ENCODE measurements around the gene NAA80. TPM values are rescaled to one million over a fixed set of nuclear protein-coding genes. Genes with fewer than 3 reads are reported as not detected.

The NAA80 gene
- total RNA-seq, 2 donors from 2014 or later, result 4.4 to 11.2 TPM

- H3K4me3 ChIP-seq, result no peak overlapping the region
- intact Hi-C loops (cut with DNase I), result no loop called here
- TF ChIP-seq CTCF (IDR thresholded peaks at IDR 0.05) (no peak), POLR2A (IDR thresholded peaks at IDR 0.05) (no peak)
- WGBS, 2 donors, result 29 to 46% methylated on average over 7 to 12 of the region's 12 CpGs
- no peaks in the 10 kb centered on the region for H3K9me3 ChIP-seq
- ATAC-seq, result no peak
- no peaks in the 10 kb centered on the region for H3K36me3 ChIP-seq (replicated peaks in 1 of 2; ENCODE audit: insufficient read depth in 1 of 2, low read depth in 2 of 2)
- H3K27me3 ChIP-seq, result no peaks in the 10 kb centered on the region
- H3K27ac ChIP-seq, result peak overlapping the region; percentile 65 to 91 (median 85)
- H3K4me1 ChIP-seq, result peaks cover 58% of the 10 kb centered on the region
- DNase-seq, result peak in 2 of 4 donors; percentile 38 to 60
Measured at GRCh38 chr3:50299929-50300680, 900 bp upstream of the NAA80 start.

- intact Hi-C loops (cut with DNase I), result no loop called here
- 0% methylated on average over 2 to 12 of the region's 12 CpGs for WGBS, 2 donors
- TF ChIP-seq CTCF (IDR thresholded peaks at IDR 0.05), result no peak
- TF ChIP-seq POLR2A (IDR thresholded peaks at IDR 0.05), result no peak
- Histone ChIP-seq H3K4me1 (peaks cover 58% of the 10 kb centered on the region), H3K9me3 (no peaks in the 10 kb centered on the region), H3K4me3 (no peak overlapping the region), H3K27me3 (no peaks in the 10 kb centered on the region), H3K27ac (peak overlapping the region; percentile 65 to 91 (median 85)), H3K36me3 (replicated peaks in 1 of 2; ENCODE audit: insufficient read depth in 1 of 2, low read depth in 2 of 2) (no peaks in the 10 kb centered on the region)
- ATAC-seq (no peak), DNase-seq (no peak)
Measured at GRCh38 chr3:50299638-50299928, 378 bp upstream of the NAA80 start.

GRCh38 chr3:50297896-50298725, 1.1 kb downstream of the NAA80 start:
- no peak overlapping the region for H3K4me3 ChIP-seq
- peak in 1 of 4 donors; percentile 17 for DNase-seq
- 42 to 59% methylated on average over 9 of the region's 9 CpGs for WGBS, 2 donors
- intact Hi-C loops (cut with DNase I), result no loop called here
- H3K27ac ChIP-seq, result peak overlapping the region; percentile 77 to 91 (median 81)
- no peak for TF ChIP-seq POLR2A (IDR thresholded peaks at IDR 0.05)
- no peak for TF ChIP-seq CTCF (IDR thresholded peaks at IDR 0.05)
- H3K4me1 ChIP-seq, result peaks cover 56% of the 10 kb centered on the region
- H3K27me3 ChIP-seq, result no peaks in the 10 kb centered on the region
- no peaks in the 10 kb centered on the region for H3K36me3 ChIP-seq (replicated peaks in 1 of 2; ENCODE audit: insufficient read depth in 1 of 2, low read depth in 2 of 2)
- H3K9me3 ChIP-seq, result no peaks in the 10 kb centered on the region
- ATAC-seq, result no peak

DNA sequence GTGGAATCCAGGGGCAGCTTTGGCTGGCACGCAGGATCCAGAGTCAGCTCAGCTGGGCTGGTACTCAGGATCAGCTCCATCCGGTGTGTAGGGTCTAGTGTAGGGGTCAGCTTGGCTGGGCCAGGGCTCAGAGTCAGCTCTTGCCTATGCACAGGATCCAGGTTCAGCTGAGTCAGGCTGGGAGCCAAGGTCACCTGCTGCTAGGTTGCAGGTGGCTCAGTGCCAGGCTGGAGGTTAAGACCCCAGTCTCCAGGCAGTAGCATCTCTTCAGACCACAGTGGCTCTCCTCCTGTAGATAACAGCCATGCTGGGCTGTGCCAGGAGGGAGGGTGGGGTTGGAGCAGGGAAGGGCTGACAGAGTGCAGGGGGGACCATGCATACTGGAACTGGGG, 1.8 kb downstream of the NAA80 start:
- H3K27ac ChIP-seq, result peak overlapping the region in 1 of 4 donors; percentile 91
- H3K27me3 ChIP-seq, result no peaks in the 10 kb centered on the region
- 71% methylated on average over 2 of the region's 2 CpGs; no CpG with 5 or more reads in 1 of the 2 donors for WGBS, 2 donors
- ATAC-seq (no peak), DNase-seq (peak in 2 of 4 donors; percentile 12 to 45)
- intact Hi-C loops (cut with DNase I), result no loop called here
- H3K9me3 ChIP-seq, result no peaks in the 10 kb centered on the region
- TF ChIP-seq POLR2A (IDR thresholded peaks at IDR 0.05), result no peak
- TF ChIP-seq CTCF (IDR thresholded peaks at IDR 0.05), result no peak
- H3K4me3 ChIP-seq, result no peak overlapping the region
- peaks cover 56% of the 10 kb centered on the region for H3K4me1 ChIP-seq
- no peaks in the 10 kb centered on the region for H3K36me3 ChIP-seq (replicated peaks in 1 of 2; ENCODE audit: insufficient read depth in 1 of 2, low read depth in 2 of 2)

Data from body of pancreas (tissue), 4 donors.